SW 1271 (cell line): Measurements from ENCODE around the gene LY6G6D.

Source experiments
- DNase-seq, 2 experiments: peaks; one replicate each; lab custom pipeline; 2025; lab: John Stamatoyannopoulos, UW

Gene LY6G6D

GRCh38 chr6:31764198-31764597 lies 49.0 kb downstream of the LY6G6D start:
- no peak for DNase-seq

DNA sequence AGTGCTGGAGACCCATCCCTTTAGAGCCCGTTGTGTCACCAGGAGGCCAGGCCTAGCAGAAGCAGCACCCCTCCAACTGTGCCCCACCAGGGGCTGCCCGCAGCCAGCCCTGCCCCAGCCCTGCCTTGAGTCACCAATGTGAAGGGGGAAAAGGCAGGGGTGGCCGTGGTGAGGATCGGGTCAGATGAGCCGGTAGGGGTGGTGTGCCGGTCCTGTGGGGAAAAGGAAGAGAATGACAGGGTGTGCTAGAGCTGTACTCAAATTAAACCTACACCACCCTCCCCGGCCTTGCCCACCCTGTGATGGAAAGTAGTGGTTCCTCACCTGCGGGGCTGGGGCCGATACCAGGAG lies 50.4 kb downstream of the LY6G6D start:
- no peak for DNase-seq

GRCh38 chr6:31765910-31766794 lies 51.0 kb downstream of the LY6G6D start:
- no peak for DNase-seq

- DNase-seq = no peak
Observed at GRCh38 chr6:31767096-31767645, 52.0 kb downstream of the LY6G6D start.
